GM19240 (cell line): Measurements from ENCODE around the gene MAPRE3.

Experiments used
- DNase-seq: peaks from one replicate; pipeline ENCODE4 v3.0.0; 2011; ENCODE audit warnings: low spot score; ENCODE audit not compliant: insufficient read length

Gene MAPRE3

DNA sequence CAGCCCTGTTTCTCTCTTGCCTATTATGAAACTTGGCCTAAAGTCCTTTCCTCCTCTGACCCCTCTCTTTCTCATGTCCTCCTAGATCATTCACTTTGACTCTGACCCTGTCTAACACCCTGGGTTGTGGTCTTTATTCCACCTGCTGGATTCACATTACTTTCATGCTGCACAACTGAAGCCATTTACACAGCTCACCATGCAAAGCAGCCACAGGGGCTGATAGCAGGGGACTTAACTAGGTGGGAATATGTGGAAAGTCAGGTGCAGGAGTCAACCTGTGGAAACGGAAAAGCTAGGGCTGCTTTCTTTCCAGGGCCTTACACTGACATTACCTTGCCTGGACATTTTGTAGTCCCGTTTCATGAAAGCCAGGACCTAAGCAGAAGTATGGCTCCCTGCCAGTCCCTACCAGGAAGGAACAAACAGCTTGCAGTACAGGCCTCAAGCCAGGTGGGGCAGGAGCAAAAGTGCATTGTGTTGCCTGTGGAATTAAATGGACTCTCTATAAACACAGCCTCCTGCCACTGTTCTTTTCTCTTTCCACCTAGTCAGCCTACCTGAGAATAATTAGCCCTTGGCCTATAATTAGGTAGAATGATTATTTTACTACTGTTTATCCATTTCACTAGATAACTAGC lies 11.8 kb downstream of the MAPRE3 start:
- peak; percentile 24 for DNase-seq

DNA sequence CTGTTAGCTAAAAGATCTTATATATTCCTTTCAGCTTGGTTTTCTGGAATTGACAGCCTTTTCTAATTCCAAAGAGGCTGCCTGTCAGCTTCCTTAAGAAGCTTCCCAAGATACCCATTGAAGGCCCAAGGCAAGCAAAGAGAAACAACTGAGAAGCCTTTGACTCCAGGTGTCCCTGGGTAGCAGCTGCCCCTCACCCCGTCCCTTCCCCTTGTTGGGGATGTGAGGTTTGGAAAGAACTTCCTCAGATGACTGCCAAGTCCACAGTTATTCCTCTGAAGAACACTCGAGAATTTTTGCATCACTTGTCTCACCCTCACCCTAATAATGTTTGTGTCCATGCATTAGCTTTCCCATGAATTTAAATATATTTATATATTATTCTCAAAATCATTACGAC lies 13.3 kb downstream of the MAPRE3 start:
- DNase-seq: no peak

DNA sequence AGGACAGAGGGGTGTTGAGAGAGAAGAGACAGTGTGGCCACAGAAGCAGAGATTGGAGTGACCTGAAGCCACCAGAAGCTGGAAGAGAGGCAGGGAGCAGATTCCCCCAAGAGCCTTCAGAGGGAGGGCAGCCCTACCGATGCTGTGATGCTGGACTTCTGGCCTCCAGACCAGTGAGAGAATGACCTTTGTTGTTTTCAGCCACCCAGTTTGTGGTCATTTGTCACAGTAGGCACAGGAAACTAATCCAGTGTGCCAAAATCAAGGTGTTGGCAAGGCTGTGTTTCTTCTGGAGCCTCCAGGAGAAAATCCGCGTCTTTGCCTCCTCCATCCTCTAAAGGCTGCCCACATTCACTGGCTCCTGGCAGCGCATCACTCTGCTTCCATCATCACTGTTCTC lies 15.4 kb downstream of the MAPRE3 start:
- no peak for DNase-seq

DNA sequence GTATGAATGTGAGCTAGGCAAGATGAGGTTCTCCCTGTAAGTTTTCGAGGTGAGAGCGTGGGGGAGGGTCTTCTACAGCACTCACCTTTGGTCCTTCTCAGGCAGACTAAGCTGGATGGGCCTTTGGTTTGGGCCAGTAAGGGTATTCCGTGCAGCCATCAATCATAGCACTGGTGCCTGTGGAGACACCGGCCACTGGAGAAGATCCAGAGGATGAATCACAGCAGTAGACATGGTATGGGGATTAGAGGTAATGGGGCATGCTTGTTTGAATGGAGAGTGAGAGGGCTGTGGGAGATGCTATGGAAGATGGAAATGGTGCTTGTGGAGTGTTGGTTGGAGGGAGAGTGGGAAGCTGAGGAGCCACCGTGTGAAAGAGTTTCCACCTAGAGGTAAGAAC lies 16.1 kb downstream of the MAPRE3 start:
- DNase-seq: no peak

DNA sequence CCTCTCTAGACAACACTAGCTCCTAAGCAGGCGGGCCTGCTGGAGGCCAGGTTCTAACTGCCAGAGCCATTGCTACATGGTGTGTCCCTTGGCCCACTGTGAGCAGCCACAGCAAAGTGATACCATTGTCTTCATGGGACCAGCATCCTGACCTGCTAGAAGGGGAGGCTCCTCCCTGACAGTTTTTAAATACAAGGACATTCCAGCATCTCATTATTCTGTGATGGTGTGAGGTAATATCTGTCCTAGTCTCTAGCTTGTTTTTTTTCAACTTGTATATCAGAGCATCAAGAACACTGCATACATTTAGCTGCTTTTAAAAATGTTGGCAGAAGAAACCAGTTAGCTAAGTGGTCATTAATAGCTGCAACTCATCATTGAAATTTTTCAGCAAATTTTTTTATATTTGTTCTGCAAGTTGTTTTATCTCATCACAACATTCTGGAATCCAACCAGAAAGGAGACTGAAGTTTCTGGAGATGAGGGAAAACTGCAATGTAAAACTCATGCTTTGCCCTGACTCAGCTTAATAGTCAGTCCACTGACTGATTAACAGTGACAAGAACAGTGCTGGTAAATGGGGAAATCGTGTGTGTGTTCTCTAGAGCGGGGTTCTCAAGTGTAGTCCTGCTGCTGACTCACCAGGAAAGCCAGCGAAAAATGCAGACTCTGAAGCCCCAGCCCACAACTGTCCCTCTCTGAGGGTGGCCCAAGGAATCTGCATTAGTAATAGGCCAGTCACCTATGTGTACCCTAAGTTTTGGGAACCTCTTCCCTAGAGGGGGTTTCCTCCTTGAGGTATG lies 17.8 kb downstream of the MAPRE3 start:
- no peak for DNase-seq

DNA sequence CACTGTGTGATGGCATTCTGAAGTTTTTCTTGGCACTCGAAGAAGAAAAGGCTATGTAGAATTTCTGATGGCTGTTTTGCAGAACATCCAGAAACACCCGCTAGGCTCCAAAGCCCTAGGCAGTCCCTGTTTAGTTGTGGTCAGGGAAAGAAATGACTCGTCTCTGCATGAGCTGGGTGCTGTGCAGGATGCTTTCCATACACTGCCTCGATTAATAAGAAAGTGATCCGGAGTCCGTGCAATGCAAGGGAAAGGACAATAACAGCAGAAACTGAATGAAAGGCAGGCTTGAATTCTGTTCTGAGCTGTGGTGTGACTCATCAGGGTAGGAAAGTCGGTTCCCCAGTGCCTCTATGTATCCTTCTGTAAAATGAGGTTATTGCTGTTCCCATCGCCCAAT lies 18.7 kb downstream of the MAPRE3 start:
- DNase-seq: no peak

DNA sequence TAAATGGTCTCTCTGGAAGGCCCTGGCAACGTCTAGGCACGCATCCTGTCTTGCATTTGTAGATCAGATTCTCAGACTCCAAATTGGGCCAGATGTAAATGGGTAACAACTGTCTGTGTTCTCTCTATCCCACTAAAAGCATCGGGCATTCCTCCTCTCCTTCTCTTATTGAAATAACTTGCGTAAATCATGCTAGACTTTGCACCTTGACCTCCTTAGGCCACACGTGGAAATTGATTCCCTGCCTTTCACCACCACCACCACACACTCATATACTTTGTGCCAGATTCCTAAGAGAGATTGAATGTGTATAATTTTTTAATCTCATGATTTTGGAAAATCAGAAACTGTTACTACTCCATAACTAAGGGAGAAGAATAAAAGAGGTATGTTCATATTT lies 21.3 kb downstream of the MAPRE3 start:
- DNase-seq: no peak

DNA sequence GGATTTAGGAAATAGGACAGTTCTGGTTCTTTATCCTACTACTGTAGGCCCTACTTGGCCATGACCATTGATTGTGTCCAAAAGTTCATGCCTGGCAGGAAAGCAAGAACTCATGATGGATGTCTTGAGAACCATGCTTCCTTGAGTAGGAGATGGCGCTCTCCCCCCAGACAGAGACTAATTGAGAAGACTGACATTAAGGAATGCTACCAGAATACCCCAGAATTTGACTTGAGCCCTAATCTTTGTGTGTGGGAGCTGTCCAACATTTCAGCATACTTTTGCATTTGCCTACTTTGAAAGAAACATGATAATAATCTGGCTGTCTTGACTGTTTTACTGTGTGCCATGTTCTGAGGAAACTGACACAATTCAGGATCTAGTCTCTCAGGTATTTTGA lies 23.3 kb downstream of the MAPRE3 start:
- no peak for DNase-seq

DNA sequence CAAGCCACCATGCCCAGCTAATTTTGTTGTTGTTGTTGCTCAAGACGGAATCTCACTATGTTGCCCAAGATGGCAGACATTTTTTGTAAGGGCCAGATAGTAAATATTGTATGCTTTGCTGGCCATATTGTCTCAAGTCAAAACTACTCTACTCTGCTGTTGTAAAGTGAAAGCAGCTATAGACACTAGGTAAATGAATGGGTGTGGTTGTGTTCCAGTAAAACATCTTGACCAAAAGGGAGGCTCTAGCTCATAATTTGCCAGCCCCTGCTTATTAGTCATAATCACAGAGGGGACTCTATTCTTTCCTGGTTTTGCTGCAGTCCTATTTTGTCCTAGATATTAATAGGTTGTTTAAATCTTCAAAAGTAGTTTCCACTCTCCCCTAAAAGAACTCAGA lies 24.5 kb downstream of the MAPRE3 start:
- DNase-seq: no peak

DNA sequence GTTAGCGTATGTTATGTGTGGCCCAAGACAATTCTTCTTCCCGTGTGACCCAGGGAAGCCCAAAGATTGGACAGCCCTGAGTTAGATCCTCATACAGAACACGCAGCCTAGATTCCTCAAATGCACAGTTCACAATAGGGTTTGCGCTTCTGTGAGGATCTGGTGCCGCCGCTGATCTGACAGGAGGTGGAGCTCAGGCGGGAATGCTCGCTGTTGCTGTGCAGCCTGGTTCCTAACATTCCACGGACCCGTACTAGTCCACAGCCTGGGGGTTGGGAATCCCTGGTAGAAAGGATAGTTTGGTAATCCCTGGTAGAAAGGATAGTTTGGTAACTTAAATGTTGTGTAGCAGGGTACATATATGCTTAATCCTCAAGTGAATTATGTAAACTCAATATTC lies 27.0 kb downstream of the MAPRE3 start:
- DNase-seq: no peak

DNA sequence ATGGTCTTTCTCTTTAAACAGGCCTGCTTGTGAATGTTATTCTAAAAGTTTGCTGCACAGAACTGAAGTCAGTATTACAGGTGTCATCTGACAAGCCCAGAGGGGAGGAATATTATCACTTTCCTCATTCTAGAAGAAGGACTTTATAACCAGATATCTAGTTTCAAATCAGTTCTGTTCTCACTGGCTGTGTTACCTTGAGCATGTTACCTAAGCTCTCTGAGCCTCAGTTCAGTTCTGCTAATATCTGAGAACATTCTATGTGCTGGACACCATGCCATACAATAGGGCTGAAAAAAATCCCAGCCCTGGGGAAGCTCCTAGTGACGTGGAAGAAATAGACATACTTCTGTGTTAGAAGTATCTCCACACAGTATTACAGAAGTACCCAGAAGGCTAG lies 27.9 kb downstream of the MAPRE3 start:
- no peak for DNase-seq

DNA sequence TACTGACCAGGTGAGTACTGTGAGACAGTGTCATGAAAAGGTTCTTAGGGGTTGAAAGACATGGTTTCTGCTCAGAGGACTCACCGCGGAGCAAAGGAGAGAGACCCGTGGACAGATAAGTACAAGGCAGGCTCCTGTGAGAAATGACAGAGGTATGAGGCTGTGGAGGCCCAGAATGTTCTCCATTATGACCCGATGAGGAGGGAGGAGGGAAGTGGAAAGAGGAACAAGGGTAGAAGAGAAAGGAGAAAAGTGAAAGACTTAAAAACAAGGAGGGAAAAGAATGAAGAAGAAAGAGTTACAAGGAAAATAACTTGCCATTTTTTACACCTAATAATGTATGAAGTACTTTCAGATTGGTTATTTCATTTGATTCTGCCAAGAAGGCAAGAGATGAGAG lies 29.8 kb downstream of the MAPRE3 start:
- DNase-seq: no peak

DNA sequence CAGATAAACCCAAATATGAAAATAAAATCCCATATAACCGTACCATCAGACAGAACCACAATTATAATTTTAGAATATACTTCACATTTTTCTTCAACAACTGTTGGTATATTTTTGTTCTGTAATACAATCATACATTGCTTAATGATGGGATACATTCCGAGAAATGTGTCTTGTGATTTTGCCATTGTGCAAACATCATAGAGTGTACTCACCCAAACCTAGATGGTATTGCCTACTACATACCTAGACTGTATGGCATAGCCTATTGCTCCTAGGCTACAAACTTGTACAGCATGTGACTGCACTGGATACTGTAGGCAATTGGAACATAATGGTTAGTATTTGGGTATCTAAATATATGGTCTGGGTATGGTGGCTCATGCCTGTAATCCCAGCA lies 30.6 kb downstream of the MAPRE3 start:
- DNase-seq: no peak

DNA sequence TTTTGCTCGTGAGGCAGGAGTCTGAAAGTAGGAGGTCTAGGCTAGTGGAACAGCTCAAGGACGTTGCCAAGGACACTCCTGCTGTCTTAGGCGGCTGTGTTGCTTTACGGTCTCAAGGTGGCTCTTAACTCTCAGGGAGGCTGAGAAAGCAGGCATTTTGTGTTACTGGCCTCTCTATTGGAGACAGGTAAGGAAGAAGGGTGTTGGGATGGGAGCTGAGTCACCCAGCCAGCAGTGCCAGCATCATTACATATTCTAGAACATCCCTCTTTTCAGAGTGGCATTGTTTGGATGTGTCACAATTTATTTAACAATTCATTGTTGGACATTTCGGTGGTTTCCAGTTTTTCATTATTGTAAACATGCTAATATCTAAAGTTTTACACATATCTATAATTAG lies 31.5 kb downstream of the MAPRE3 start:
- DNase-seq: no peak

DNA sequence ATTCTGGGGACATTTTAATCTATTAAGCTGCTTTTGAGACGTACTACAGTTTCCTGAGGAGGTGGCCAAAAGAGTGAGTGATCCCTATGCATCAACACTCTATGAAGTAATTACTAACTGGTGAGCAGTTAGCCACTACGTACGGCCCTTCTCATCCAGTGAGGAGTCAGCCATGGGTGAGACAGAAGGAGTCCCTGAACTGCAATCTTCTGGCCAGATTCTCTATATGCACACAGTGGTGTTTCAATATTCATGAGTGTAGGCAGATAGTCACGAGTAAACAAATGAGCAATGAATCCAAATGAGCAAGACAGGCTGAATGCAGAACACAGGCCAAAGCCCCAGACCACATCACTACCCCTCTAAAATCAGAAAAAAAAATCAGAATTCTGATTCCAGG lies 32.6 kb downstream of the MAPRE3 start:
- no peak for DNase-seq

DNA sequence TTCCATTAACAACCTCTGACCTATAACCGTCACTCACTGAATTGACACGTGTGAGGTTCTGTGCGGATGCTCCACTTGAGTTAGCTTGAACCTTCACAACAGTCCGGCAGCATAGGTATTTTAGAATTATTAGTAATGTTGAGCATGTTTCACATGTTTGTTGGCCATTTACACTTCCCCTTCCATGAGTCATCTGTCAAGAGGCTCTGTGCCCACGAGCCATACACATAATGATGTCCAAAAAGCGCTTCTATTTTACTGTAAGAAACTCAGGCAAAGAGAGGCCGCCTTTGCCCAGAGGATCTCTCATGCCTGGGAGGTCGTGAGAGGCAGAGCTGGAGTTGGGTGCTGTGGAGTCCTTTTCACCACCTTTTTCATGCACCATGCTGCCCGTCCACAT lies 33.4 kb downstream of the MAPRE3 start:
- DNase-seq: no peak

DNA sequence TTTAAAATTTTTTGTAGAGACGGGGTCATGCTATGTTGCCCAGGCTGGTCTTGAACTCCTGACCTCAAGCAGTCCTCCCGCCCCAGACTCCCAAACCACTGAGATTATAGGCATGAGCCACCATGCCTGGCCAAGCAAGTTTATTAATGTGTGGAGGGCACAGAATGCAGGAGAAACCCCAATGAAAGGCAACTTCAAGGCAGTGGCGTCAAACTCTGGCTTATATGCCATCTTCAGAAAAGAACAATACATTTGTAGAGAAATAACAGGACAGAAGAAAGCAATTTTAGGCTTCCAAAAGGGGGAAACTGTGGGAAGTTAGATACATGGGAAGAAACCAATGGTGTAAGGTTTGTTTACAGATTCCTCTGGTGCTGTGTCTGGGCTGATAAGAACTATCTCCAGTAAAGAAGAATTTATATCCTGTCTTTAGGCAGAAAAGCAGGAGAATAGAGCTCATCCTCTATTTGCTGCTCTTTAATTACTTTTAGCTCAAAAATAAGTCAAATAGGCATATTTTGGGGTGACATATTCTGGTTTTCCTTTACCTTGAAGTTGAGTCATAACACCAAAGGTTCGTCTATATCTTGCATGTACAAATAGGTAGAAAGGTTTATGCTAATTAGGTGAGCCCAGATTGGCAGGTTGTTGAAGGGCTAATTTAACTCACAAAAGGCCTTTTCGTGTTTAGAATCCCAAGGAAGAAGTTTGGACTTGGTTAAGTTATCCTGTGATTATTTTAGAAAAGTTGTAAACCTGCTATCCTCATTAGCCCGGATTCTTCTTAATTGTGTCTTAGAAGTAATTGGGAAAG lies 36.4 kb downstream of the MAPRE3 start:
- no peak for DNase-seq

DNA sequence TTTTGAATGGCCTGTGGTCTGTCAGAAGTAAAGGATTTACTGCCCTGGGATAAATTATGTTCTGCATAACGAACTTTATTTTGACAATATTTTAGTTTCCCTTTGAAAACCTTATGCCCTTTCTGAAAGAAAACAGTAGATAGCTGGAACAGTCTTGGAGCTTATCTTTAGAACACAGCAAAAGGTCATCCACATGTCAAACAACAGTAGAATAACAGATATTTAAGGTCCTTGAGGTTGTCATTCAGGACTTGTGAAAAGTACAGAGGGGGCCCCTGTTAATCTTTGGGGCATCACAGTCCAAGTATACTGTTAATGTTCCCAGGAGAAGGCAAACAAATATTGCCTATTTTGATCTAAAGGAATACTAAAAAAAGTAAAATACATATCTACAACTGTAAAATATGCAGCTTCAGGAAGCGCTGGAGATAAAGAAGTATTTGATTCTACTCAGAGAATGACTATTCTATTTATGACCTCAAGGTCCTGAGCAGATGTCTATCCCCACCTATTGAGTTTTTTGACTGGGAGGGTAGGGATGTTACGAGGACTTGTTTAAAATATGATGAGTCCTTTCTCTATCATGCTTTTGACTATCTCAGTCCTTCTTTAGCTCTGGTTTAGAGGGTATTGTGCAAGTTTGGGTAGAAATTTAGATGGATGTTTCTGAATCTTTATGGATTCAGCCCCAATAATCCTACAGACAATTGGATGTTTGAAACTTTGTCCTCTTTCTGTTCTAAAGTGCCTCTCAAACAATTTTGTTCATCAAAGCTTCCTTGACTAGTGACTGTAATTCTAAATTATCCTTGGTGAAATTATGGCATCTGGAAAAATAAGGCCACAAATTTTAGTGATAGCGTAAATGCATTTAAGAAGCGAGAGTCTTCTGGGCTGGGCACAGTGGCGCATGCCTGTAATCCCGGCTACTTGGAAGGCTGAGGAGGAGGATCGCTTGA lies 37.3 kb downstream of the MAPRE3 start:
- no peak for DNase-seq

DNA sequence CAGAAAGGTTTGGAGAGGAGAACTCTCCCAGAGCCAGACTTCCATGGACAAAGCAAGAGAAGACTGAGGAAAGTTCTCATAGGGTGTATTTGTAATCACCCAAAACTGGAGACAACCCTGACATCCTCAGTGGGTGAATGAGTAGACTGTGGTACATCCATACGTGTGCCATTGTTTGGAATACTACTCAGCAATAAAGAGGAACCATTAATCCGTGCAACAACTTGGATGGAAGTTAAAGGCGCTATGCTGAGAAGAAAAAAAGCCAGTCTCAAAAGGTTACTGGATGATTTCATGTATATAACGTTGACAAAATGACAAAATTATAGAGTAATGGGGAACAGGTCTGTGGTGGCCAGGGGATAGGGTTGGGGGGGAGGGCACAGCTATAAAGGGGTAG lies 38.2 kb downstream of the MAPRE3 start:
- DNase-seq: no peak

DNA sequence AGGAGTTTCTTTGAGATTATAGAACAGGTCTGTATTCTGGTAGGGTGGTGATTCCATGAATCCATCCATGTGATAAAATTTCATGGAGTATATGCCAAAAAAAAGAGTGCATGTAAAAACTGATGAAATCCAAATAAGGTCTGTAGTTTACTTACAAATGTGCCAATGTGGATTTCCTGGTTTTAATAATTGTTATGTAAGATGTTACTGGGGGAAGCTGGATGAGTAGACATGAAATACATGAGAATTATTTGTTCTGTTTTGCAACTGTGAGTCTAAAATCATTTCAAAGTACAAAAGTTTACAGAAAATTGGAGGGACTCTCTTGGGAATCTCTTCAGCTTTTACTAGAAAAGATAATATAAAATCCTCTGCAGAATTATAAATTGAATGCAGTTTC lies 38.6 kb downstream of the MAPRE3 start:
- no peak for DNase-seq

DNA sequence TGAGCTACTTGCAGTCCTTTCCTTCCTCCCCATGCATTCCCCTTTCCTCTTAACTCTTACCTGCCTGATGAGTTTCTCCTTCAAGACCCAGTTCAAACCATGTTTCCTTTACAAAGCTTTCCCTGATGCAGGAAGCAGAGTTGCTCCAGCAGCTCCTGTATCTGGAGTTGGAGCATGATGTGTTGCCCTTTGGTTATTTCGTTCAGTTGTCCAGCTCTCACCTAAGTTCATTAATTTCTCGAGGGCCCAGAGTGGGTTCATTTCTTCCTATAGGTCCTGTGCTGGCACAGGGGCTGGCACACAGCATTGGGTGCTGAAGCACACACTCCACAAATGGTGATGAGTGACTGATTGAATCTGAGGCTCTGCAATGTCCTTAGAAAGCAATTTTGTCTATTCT lies 39.3 kb downstream of the MAPRE3 start:
- DNase-seq: no peak
